Immature natural killer cell (primary cell): ENCODE results near the gene CASP2. TPM values are rescaled to one million over a fixed set of nuclear protein-coding genes. Genes with fewer than 3 reads are reported as not detected.

Source experiments
- DNase-seq, 3 donors: peaks; one replicate each; pipeline ENCODE4 v3.0.0; 2022; ENCODE audit warnings: mixed read lengths in 1 of 3
- H3K27ac Mint-ChIP-seq, 6 donors: one replicate each; pipeline ENCODE4 v1.8.0; 2020; ENCODE audit warnings: mixed read lengths in 6 of 6, mild to moderate bottlenecking in 5 of 6, inconsistent platforms in 4 of 6, moderate library complexity in 3 of 6
- H3K27me3 Mint-ChIP-seq, 3 donors: one replicate each; pipeline ENCODE4 v1.8.0; 2020 to 2021; ENCODE audit warnings: low read depth in 3 of 3, mild to moderate bottlenecking in 3 of 3, mixed read lengths in 3 of 3, moderate library complexity in 3 of 3, inconsistent platforms in 1 of 3
- H3K36me3 Mint-ChIP-seq, 3 donors: one replicate each; pipeline ENCODE4 v1.8.0; 2020; ENCODE audit warnings: mixed read lengths in 3 of 3, inconsistent platforms in 2 of 3, mild to moderate bottlenecking in 2 of 3
- H3K4me1 Mint-ChIP-seq, 2 donors: one replicate each; pipeline ENCODE4 v1.8.0; 2020; ENCODE audit warnings: inconsistent platforms in 2 of 2, mild to moderate bottlenecking in 2 of 2, mixed read lengths in 2 of 2, moderate library complexity in 1 of 2
- H3K4me3 Mint-ChIP-seq, 5 donors: one replicate each; pipeline ENCODE4 v1.8.0; 2020; ENCODE audit warnings: mild to moderate bottlenecking in 5 of 5, mixed read lengths in 5 of 5, inconsistent platforms in 3 of 5, moderate library complexity in 3 of 5
- H3K9me3 Mint-ChIP-seq, 6 donors: one replicate each; pipeline ENCODE4 v1.8.0; 2020; ENCODE audit warnings: mild to moderate bottlenecking in 6 of 6, mixed read lengths in 6 of 6, inconsistent platforms in 4 of 6, moderate library complexity in 3 of 6
- polyA plus RNA-seq, 3 donors: library from polyadenylated mRNA; unstranded; fragments of 300-500 nt; fragmentation: Illumina TruSeq; gene quantifications; one replicate each; pipeline ENCODE4 v1.2.3, GENCODE V29; 2021

The CASP2 gene
- polyA plus RNA-seq, 3 donors from 2014 or later = 8.8 to 24.2 (median 9.8) TPM

- peaks cover 6 to 21% (median 18%) of the 10 kb centered on the region in 3 donors for H3K36me3 Mint-ChIP-seq
- no peak for DNase-seq
- H3K9me3 Mint-ChIP-seq = no peaks in the 10 kb centered on the region
- no peaks in the 10 kb centered on the region for H3K4me1 Mint-ChIP-seq
- H3K27me3 Mint-ChIP-seq = peaks cover 0 to 2% (median 1%) of the 10 kb centered on the region in 3 donors
- H3K27ac Mint-ChIP-seq = no peak overlapping the region
- no peak overlapping the region for H3K4me3 Mint-ChIP-seq
These were observed 15.3 kb upstream of the CASP2 start for GRCh38 chr7:143272871-143273270.

GRCh38 chr7:143279186-143280098, 8.7 kb upstream of the CASP2 start:
- Mint-ChIP-seq H3K4me3 (peak overlapping the region in 2 of 5 donors; percentile 12 to 33), H3K9me3 (no peaks in the 10 kb centered on the region), H3K27me3 (peaks cover 0 to 3% (median 0%) of the 10 kb centered on the region in 3 donors), H3K27ac (peak overlapping the region in 1 of 6 donors; percentile 55), H3K4me1 (peaks cover 0 to 6% of the 10 kb centered on the region in 2 donors), H3K36me3 (no peaks in the 10 kb centered on the region)
- DNase-seq = no peak

GRCh38 chr7:143280160-143280559, 8.0 kb upstream of the CASP2 start:
- no peaks in the 10 kb centered on the region for H3K36me3 Mint-ChIP-seq
- H3K4me3 Mint-ChIP-seq = peak overlapping the region in 2 of 5 donors; percentile 12 to 33
- H3K27ac Mint-ChIP-seq = peak overlapping the region in 1 of 6 donors; percentile 78
- peaks cover 0 to 2% (median under 1%) of the 10 kb centered on the region in 3 donors for H3K27me3 Mint-ChIP-seq
- peaks cover 0 to 6% of the 10 kb centered on the region in 2 donors for H3K4me1 Mint-ChIP-seq
- no peak for DNase-seq
- H3K9me3 Mint-ChIP-seq = no peaks in the 10 kb centered on the region

GRCh38 chr7:143280566-143280965, 7.6 kb upstream of the CASP2 start:
- Mint-ChIP-seq H3K9me3 (no peaks in the 10 kb centered on the region), H3K27ac (no peak overlapping the region), H3K36me3 (no peaks in the 10 kb centered on the region), H3K4me3 (no peak overlapping the region), H3K27me3 (peaks cover 0 to 2% (median 2%) of the 10 kb centered on the region in 3 donors), H3K4me1 (peaks cover 0 to 6% of the 10 kb centered on the region in 2 donors)
- DNase-seq = no peak

- H3K27ac Mint-ChIP-seq = no peak overlapping the region
- no peaks in the 10 kb centered on the region for H3K36me3 Mint-ChIP-seq
- no peaks in the 10 kb centered on the region for H3K9me3 Mint-ChIP-seq
These were observed 6.6 kb upstream of the CASP2 start for GRCh38 chr7:143281529-143281928.

GRCh38 chr7:143282124-143282523, 6.0 kb upstream of the CASP2 start:
- no peaks in the 10 kb centered on the region for H3K36me3 Mint-ChIP-seq
- no peak overlapping the region for H3K27ac Mint-ChIP-seq
- H3K4me3 Mint-ChIP-seq = no peak overlapping the region
- peaks cover 0 to 2% (median 2%) of the 10 kb centered on the region in 3 donors for H3K27me3 Mint-ChIP-seq
- no peak for DNase-seq
- no peaks in the 10 kb centered on the region for H3K9me3 Mint-ChIP-seq
- H3K4me1 Mint-ChIP-seq = peaks cover 6 to 9% of the 10 kb centered on the region in 2 donors

More at GRCh38 chr7:143281529-143281928, 6.6 kb upstream of the CASP2 start:
- DNase-seq = no peak
- peaks cover 0 to 6% of the 10 kb centered on the region in 2 donors for H3K4me1 Mint-ChIP-seq
- no peak overlapping the region for H3K4me3 Mint-ChIP-seq
- peaks cover 0 to 2% (median 2%) of the 10 kb centered on the region in 3 donors for H3K27me3 Mint-ChIP-seq

GRCh38 chr7:143283381-143283780, 4.8 kb upstream of the CASP2 start:
- Mint-ChIP-seq H3K4me3 (no peak overlapping the region), H3K27ac (no peak overlapping the region), H3K4me1 (peaks cover 16 to 17% of the 10 kb centered on the region in 2 donors), H3K27me3 (peaks cover 5 to 6% (median 6%) of the 10 kb centered on the region in 3 donors), H3K9me3 (no peaks in the 10 kb centered on the region), H3K36me3 (no peaks in the 10 kb centered on the region)
- DNase-seq = no peak

- H3K36me3 Mint-ChIP-seq = no peaks in the 10 kb centered on the region
- DNase-seq = no peak
- H3K27ac Mint-ChIP-seq = no peak within 1 kb of the TSS
- H3K4me1 Mint-ChIP-seq = peaks cover 24 to 29% of the 10 kb centered on the region in 2 donors
- peak within 1 kb of the TSS in 1 of 5 donors; percentile 42 for H3K4me3 Mint-ChIP-seq
- peaks cover 4 to 9% (median 5%) of the 10 kb centered on the region in 3 donors for H3K27me3 Mint-ChIP-seq
- H3K9me3 Mint-ChIP-seq = no peaks in the 10 kb centered on the region
These were observed 3.3 kb upstream of the CASP2 start, which contains the start of gene TMEM139 for GRCh38 chr7:143284591-143285469. TSS of gene TMEM139 (plus strand) at chr7:143284958. CDS start at chr7:143285958, 1,000 bp downstream.

- Mint-ChIP-seq H3K36me3 (no peaks in the 10 kb centered on the region), H3K27ac (no peak overlapping the region), H3K4me3 (peak overlapping the region in 1 of 5 donors; percentile 42), H3K4me1 (peaks cover 29 to 35% of the 10 kb centered on the region in 2 donors), H3K9me3 (no peaks in the 10 kb centered on the region), H3K27me3 (peaks cover 4 to 9% (median 5%) of the 10 kb centered on the region in 3 donors)
- DNase-seq = no peak
These were observed 2.7 kb upstream of the CASP2 start for GRCh38 chr7:143285470-143285778.

- peak overlapping the region in 1 of 5 donors; percentile 42 for H3K4me3 Mint-ChIP-seq
- no peak for DNase-seq
- no peaks in the 10 kb centered on the region for H3K36me3 Mint-ChIP-seq
- no peak overlapping the region for H3K27ac Mint-ChIP-seq
- no peaks in the 10 kb centered on the region for H3K9me3 Mint-ChIP-seq
- peaks cover 34 to 40% of the 10 kb centered on the region in 2 donors for H3K4me1 Mint-ChIP-seq
- H3K27me3 Mint-ChIP-seq = peaks cover 4 to 9% (median 5%) of the 10 kb centered on the region in 3 donors
These were observed 2.2 kb upstream of the CASP2 start for GRCh38 chr7:143285806-143286521.

- Mint-ChIP-seq H3K27ac (peak overlapping the region in 2 of 6 donors; percentile 33 to 82), H3K9me3 (no peaks in the 10 kb centered on the region), H3K36me3 (peaks cover 0 to 2% (median 0%) of the 10 kb centered on the region in 3 donors), H3K4me1 (peaks cover 39 to 46% of the 10 kb centered on the region in 2 donors), H3K27me3 (peaks cover 4 to 9% (median 5%) of the 10 kb centered on the region in 3 donors), H3K4me3 (peak overlapping the region in 4 of 5 donors; percentile 75 to 94 (median 90))
- DNase-seq = no peak
These were observed 1.6 kb upstream of the CASP2 start for GRCh38 chr7:143286522-143286890.

- Mint-ChIP-seq H3K36me3 (peaks cover 4 to 9% (median 5%) of the 10 kb centered on the region in 3 donors), H3K27ac (peak overlapping the region; percentile 77 to 92 (median 82)), H3K9me3 (no peaks in the 10 kb centered on the region), H3K27me3 (peaks cover 4 to 9% (median 5%) of the 10 kb centered on the region in 3 donors), H3K4me1 (peaks cover 39 to 48% of the 10 kb centered on the region in 2 donors), H3K4me3 (peak overlapping the region; percentile 75 to 94 (median 93))
- no peak for DNase-seq
These were observed 714 bp upstream of the CASP2 start for GRCh38 chr7:143287339-143287934.
